HG03469 (cell line): ENCODE results near the gene GAP43.

Experiments
- ATAC-seq: cut with Tn5 transposase; IDR thresholded peaks from one replicate; pipeline ENCODE4 v1.9.1; 2021; ENCODE audit warnings: mild to moderate bottlenecking, moderate library complexity, moderate number of reproducible peaks; ENCODE audit not compliant: unreplicated experiment

The GAP43 gene

GRCh38 chr3:115659253-115660220, 36.2 kb downstream of the GAP43 start:
- ATAC-seq, result peak; percentile 17

GRCh38 chr3:115660646-115661337, 37.5 kb downstream of the GAP43 start:
- no peak for ATAC-seq

DNA sequence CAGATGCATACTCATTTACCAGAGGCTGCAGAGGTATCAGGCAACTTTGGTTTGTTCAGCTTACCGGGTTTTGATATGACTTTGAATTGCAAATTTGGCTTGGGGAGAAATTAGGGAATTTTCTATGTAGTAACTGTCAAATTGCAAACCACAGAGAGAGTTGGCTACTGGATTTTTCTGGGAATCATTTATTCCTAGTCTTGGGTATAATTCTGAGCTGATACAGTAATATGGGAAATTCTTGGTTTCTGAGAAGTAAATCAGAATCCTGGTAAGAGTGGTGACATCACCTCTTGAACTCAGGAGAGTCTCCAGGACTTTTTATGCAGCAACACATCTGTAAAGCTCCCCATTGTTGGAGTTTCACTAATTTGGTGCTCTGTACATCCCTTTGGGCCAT, 39.0 kb downstream of the GAP43 start:
- ATAC-seq, result no peak

GRCh38 chr3:115663414-115663813, 40.1 kb downstream of the GAP43 start:
- no peak for ATAC-seq

GRCh38 chr3:115666081-115666480, 42.8 kb downstream of the GAP43 start:
- no peak for ATAC-seq

GRCh38 chr3:115666920-115667737, 43.8 kb downstream of the GAP43 start:
- ATAC-seq, result no peak

DNA sequence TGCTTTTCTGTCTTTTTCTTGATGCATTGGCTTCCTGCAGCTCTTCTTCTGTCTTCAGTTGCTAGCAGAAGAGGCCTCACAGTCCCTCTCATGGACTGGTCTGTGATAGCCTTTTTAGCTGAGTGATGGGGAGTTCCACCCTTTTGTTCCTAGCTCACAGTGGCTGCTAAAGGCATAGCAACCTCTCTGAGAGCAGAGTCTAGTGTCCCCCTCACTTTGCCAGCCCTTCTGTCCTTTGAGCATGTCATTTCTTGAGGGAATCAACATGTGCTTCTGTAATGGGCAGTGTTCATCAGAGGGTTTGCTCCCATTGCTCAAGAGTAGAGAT, 44.4 kb downstream of the GAP43 start:
- no peak for ATAC-seq

DNA sequence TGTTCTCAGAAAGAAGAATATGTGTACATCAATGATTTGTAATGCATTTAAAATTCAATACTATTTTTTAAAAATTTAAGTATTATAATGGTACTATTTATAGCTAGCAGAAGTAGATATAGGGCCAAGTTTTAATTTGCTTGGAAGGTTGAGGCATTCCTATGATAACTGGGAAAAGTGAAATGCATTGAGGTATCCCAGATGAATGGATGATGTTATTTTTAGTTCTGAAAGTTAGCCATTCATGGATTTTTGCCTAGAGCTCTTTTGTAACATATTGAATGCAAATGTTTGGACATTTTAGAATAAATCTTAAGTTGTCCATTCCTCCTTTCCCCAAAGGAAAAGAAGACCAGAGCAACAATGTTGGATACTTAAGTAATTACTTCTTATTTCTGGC, 47.6 kb downstream of the GAP43 start:
- ATAC-seq, result no peak

DNA sequence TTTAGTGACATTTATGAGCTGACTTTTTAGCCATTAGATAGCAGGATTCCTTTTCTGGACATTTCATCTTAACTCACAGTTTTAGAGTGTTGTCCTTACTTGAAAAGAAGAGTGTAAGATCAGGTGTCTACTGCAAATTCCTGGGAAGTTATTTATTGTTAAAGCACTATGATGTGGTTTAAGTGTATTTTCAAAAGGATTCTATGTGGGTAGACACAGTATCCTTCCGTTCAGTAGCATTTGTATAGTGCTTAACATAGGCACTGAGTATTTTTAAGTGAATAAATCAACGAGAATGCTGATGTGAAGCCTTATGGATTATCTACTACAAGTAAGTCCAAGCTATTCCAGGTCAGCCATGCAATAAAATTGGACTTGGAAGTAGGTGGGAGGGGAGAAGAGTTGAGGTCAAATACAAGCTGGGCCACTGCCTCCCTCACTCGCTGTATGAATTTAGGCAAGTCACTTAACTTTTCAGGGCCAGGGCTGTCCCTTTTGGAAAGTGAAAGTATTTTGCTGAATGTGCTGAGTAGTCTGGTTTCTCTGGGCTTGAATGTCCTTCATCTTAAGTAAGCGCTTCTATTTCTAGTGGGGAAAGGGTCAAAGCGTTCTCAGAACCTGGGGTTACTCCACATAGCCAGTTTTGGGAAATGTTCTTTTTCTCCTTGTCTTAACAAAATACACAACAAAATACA, 48.6 kb downstream of the GAP43 start:
- ATAC-seq, result no peak

GRCh38 chr3:115673881-115674280, 50.6 kb downstream of the GAP43 start:
- no peak for ATAC-seq

DNA sequence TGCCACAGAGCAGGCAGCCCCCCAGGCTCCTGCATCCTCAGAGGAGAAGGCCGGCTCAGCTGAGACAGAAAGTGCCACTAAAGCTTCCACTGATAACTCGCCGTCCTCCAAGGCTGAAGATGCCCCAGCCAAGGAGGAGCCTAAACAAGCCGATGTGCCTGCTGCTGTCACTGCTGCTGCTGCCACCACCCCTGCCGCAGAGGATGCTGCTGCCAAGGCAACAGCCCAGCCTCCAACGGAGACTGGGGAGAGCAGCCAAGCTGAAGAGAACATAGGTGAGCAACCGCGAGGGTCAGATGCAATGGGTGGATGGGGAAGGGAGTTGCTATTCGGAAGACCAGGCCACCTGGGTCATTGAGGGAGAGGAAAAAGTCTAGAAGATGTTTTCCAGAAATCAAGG, 53.0 kb downstream of the GAP43 start:
- no peak for ATAC-seq

- ATAC-seq, result no peak
These were observed 57.6 kb downstream of the GAP43 start for GRCh38 chr3:115680803-115681345.

GRCh38 chr3:115681736-115682135, 58.4 kb downstream of the GAP43 start:
- ATAC-seq, result no peak

GRCh38 chr3:115683305-115683704, 60.0 kb downstream of the GAP43 start:
- ATAC-seq, result no peak

DNA sequence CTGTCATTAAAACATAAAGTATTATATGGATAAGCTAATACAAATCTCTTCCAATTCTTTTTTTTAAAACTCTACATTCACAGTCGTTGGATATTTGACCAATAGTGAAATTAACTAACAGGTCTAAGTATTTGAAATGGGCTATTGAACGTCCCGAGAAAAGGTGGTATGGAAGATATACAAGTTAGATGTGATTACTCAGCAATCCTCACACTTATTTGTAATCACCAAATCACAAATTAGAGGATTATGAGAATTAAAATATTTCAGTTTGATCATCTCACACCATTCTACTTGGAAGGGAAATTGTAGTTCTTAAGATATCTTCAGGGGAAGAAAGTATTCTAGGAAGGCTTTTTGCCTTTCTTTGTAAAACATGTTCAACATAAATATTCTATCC, 60.5 kb downstream of the GAP43 start:
- ATAC-seq, result no peak

GRCh38 chr3:115685097-115685496, 61.8 kb downstream of the GAP43 start:
- peak; percentile 60 for ATAC-seq

- no peak for ATAC-seq
These were observed 64.4 kb downstream of the GAP43 start for GRCh38 chr3:115687721-115688120.

- ATAC-seq, result no peak
These were observed 65.1 kb downstream of the GAP43 start for GRCh38 chr3:115688418-115688817.

DNA sequence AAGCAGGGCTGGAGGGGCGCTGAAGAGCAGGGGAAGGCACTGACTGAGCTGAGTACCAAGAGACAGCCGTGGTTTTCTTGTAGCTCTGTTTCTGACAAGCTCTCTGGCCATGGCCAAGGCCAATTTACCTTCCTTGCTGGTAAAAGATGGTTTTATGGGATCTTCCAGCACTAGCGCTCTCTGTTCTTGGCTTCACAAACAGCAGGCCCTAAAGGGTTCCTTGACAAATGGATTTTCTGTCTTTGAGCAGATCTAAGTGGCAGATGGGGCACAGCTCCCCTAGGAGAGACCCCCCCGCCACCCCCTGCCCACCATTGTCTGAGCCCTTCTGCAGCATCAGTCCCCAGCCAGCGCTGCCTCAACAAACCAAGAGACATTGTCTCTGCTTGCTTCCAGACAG, 66.6 kb downstream of the GAP43 start:
- no peak for ATAC-seq

DNA sequence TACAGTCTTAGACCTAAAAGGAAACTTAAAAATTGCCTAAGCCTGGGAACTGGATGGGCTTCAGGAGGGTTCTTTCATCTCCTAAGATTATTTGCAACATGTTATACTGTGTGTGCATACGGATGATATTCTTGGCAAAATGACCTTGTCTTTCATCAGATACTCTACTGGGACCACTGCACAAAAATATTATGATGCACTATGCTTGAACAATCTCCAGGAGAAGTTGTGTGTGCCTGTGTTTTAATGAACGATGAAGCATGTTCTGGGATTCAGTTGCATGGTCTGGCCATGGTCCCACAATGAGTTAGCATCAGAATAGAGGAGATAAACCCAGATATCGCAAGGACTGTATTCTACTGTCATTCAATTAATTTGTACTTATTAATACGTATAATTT, 68.7 kb downstream of the GAP43 start:
- no peak for ATAC-seq
